GM12878 (cell line): ENCODE data around the gene SSH3. TPM values are rescaled to one million over a fixed set of nuclear protein-coding genes. Genes with fewer than 3 reads are reported as not detected.

ENCODE experiments used
- ATAC-seq: fragments of 200-7000 bp; cut with Tn5 transposase; 3 replicates; pipeline ENCODE4 v1.9.1; 2020; ENCODE audit warnings: mild to moderate bottlenecking, moderate library complexity
- BruUV-seq: library from RNA; stranded (reverse); fragments of 400-500 nt; replicated peaks from 2 replicates; lab custom pipeline; 2021; lab: Mats Ljungman, UMichigan
- CTCF ChIA-PET: fragments of 300-600 bp; sonication (Branson Sonifier 250); formaldehyde crosslinking; extraction: SDS; loops from one replicate; lab custom pipeline; 2021; ENCODE audit warnings: inconsistent platforms; lab: Yijun Ruan, JAX
- POLR2A ChIA-PET: fragments of 350-600 bp; formaldehyde crosslinking; extraction: SDS; loops from one replicate; lab custom pipeline; 2021; ENCODE audit warnings: inconsistent platforms; lab: Charles Lee
- RAD21 ChIA-PET: fragments of 300-600 bp; sonication (Branson Sonifier 250); formaldehyde crosslinking; loops from one replicate; lab custom pipeline; 2023; ENCODE audit warnings: antibody characterized with exemption; ENCODE audit not compliant: unreplicated experiment; lab: Charles Lee
- SMC1A ChIA-PET: fragments of 300-600 bp; sonication (Branson Sonifier 250); formaldehyde crosslinking; loops from one replicate; lab custom pipeline; 2023; ENCODE audit not compliant: unreplicated experiment, uncharacterized antibody; lab: Charles Lee
- DNase-seq: peaks from one replicate; pipeline ENCODE4 v3.0.0-alpha.2; 2011; ENCODE audit warnings: low read depth, low spot score
- FAIRE-seq: peaks from 3 replicates; lab custom pipeline; 2011; peaks lifted over from hg19 to GRCh38; lab: Jason Lieb, UNC
- H2AFZ ChIP-seq: 2 replicates; pipeline ENCODE4 v1.6.0; 2011; ENCODE audit warnings: low read depth, low read length, control low read depth; ENCODE audit not compliant: control insufficient read depth
- H3K27ac ChIP-seq: 2 replicates; pipeline ENCODE4 v1.5.1; 2011; ENCODE audit warnings: control low read depth; ENCODE audit not compliant: control insufficient read depth, insufficient read depth
- H3K27me3 ChIP-seq, 2 experiments: replicated peaks in 1 of 2; 2 replicates each; pipeline versions ENCODE4 v1.6.0 to v1.6.1; 2011; ENCODE audit warnings: low read length in 1 of 2; ENCODE audit not compliant: control insufficient read depth in 2 of 2, insufficient read depth in 2 of 2
- H3K36me3 ChIP-seq, 2 experiments: 2 replicates each; pipeline ENCODE4 v1.5.1; 2011; ENCODE audit warnings: low read length in 1 of 2; ENCODE audit not compliant: control insufficient read depth in 2 of 2, insufficient read depth in 2 of 2
- H3K4me1 ChIP-seq: 2 replicates; pipeline ENCODE4 v1.6.1; 2011; ENCODE audit warnings: mild to moderate bottlenecking, low read length, moderate library complexity, mixed read lengths; ENCODE audit not compliant: control insufficient read depth, insufficient read depth
- H3K4me2 ChIP-seq: 2 replicates; pipeline ENCODE4 v1.6.0; 2011; ENCODE audit warnings: control low read depth; ENCODE audit not compliant: control insufficient read depth, insufficient read depth
- H3K4me3 ChIP-seq: fragments of 200-600 bp; sonication (generic); 2 replicates; pipeline ENCODE4 v1.5.1; 2016
- H3K79me2 ChIP-seq: 2 replicates; pipeline ENCODE4 v1.6.0; 2011; ENCODE audit warnings: low read length; ENCODE audit not compliant: control insufficient read depth, insufficient read depth
- H3K9ac ChIP-seq: 2 replicates; pipeline ENCODE4 v1.8.0; 2011; ENCODE audit warnings: low read length, control low read depth, mixed read lengths; ENCODE audit not compliant: control insufficient read depth, insufficient read depth
- H3K9me3 ChIP-seq: replicated peaks from 3 replicates; pipeline ENCODE4 v1.5.1; 2011; ENCODE audit warnings: mild to moderate bottlenecking, low read length; ENCODE audit not compliant: control insufficient read depth, insufficient read depth
- H4K20me1 ChIP-seq: 2 replicates; pipeline ENCODE4 v1.6.0; 2011; ENCODE audit not compliant: control insufficient read depth, insufficient read depth
- HDGF ChIP-seq: fragments of 450-650 bp; IDR thresholded peaks from 2 replicates; pipeline ENCODE4 v1.6.1; 2016; ENCODE audit warnings: antibody characterized with exemption
- MLLT1 ChIP-seq: fragments of 450-650 bp; IDR thresholded peaks from 2 replicates; pipeline ENCODE4 v1.6.1; 2016; ENCODE audit warnings: mild to moderate bottlenecking
- POLR2A ChIP-seq: IDR thresholded peaks from 2 replicates; pipeline ENCODE4 v1.6.1; 2011; ENCODE audit warnings: low read depth, mild to moderate bottlenecking, low read length
- SUZ12 ChIP-seq: fragments of 200-600 bp; sonication (generic); IDR thresholded peaks from one replicate; pipeline ENCODE4 v1.6.1; 2018; ENCODE audit warnings: antibody characterized with exemption, mild to moderate bottlenecking; ENCODE audit not compliant: unreplicated experiment
- WGBS: methylation state at CpG from one replicate; pipeline ENCODE4 v1.1.6; 2016; ENCODE audit warnings: low lambda C conversion rate; ENCODE audit not compliant: insufficient replicate concordance, insufficient coverage; ENCODE audit errors: missing lambda C conversion rate; 5-methylcytosine and 5-hydroxymethylcytosine counted together
- in situ Hi-C: fragments of 300-500 bp; cut with MboI; formaldehyde crosslinking; loops from 9 replicates; pipeline ENCODE4 v1.14.3; 2018; ENCODE audit warnings: mixed read lengths
- intact Hi-C: fragments of 100-400 bp; cut with micrococcal nuclease; formaldehyde crosslinking; loops from one replicate; pipeline ENCODE4 v1.14.2; 2022; ENCODE audit not compliant: unreplicated experiment
- polyA plus RNA-seq, 11 experiments: library from polyadenylated mRNA; depleted of rRNA in 4 of 11; unstranded in 6 of 11; stranded (reverse) in 5 of 11; fragments of >200 nt; fragmentation: Nextera tagmentation in 4 of 11; fragmentation: Illumina TruSeq in 1 of 11; extraction: Ambion mirVana in 4 of 11; extraction: Trizol in 1 of 11; gene quantifications; 1 replicate in 1 of 11; 2 replicates in 10 of 11; pipeline versions ENCODE4 v1.2.1 to v1.2.3, GENCODE V29; 2011 to 2016; ENCODE audit warnings: inconsistent platforms in 2 of 11, missing spikeins in 2 of 11, low read depth in 1 of 11
- total RNA-seq, 4 experiments: library from RNA; depleted of rRNA in 3 of 4; stranded (reverse); fragments of >200 nt in 3 of 4; fragmentation: Illumina TruSeq in 1 of 4; extraction: Trizol in 1 of 4; gene quantifications; 2 replicates each; pipeline versions ENCODE4 v1.2.1 to v1.2.3, GENCODE V29; 2013 to 2021

Gene SSH3
- total and polyA plus RNA-seq, 10 of the 15 experiments (the other 5 are each of a cell fraction or from before 2014, with no cell fraction given), result 0.05 to 0.83 (median 0.28) TPM; not detected in 3

DNA sequence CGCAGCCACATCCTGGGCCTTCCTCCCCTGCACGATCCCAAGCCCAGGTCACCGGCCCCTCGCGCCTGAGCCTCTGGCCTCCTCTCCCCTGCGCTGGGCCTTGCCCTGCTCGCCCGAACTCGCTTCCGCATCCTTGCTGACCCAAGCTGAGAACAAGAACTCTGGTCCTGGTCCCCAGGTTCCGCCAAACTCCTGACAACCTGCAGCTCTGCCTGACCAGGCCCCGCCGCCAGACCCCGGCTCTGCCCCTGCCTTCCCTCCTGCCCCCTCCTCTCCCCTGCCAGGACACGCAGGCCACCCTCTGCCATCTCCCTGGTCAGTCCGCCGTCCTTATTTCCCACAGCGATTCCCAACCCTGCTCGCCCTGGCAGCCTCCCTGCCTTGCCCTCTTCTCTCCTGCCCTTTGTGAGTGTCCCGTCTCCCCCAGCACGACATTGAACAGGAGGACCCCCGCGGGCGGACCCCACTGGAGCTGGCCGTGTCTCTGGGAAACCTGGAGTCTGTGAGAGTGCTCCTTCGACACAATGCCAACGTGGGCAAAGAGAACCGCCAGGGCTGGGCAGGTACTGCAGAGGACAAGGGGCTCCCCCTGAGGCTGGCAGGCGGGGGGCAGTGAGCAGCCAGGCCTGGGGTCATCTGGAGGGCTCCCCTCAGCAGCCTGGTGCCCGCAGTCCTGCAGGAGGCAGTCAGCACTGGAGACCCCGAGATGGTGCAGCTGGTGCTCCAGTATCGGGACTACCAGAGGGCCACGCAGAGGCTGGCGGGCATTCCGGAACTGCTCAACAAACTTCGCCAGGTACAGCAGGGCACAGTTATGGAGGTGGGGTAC is 13.5 kb upstream of the SSH3 start:
- peaks cover 26% of the 10 kb centered on the region for H3K4me1 ChIP-seq
- CTCF ChIA-PET, result interaction anchor here (0.7 to 3.1 kb wide), 7 partner anchors 12 to 93 kb away, joined by 3 to 18 read pairs (median 8); no protein-coding TSS in a partner anchor
- no peaks in the 10 kb centered on the region for H3K27me3 ChIP-seq
- no TSS peak for BruUV-seq
- H4K20me1 ChIP-seq, result no peaks in the 10 kb centered on the region
- SMC1A ChIA-PET, result interaction anchor here (0.9 to 3.6 kb wide), 2 partner anchors 19 to 27 kb away, joined by 3 to 35 read pairs; no protein-coding TSS in a partner anchor
- TF ChIP-seq POLR2A (peak; percentile 32; the same call in 1 of the 2 replicates), SUZ12 (no peak), MLLT1 (peak; percentile 51; the same call in 1 of the 2 replicates), HDGF (peak; percentile 91)
- DNase-seq, result no peak
- H3K27ac ChIP-seq, result peak overlapping the region; percentile 23
- peak overlapping the region; percentile 86 for H3K9ac ChIP-seq
- POLR2A ChIA-PET, result interaction anchor here (0.7 to 3.2 kb wide), 8 partner anchors 12 to 64 kb away, joined by 3 to 46 read pairs (median 6); partner anchors contain the start of gene GRK2
- H3K79me2 ChIP-seq, result peaks cover 19% of the 10 kb centered on the region
- H3K4me2 ChIP-seq, result peak overlapping the region; percentile 97
- intact Hi-C loops, result no loop called here
- H3K36me3 ChIP-seq, result peaks cover 17 to 26% of the 10 kb centered on the region in 2 experiments
- 53% methylated on average over 26 of the region's 36 CpGs for WGBS
- no peaks in the 10 kb centered on the region; the same call in none of the 3 replicates for H3K9me3 ChIP-seq
- ATAC-seq, result peak; percentile 7
- peak overlapping the region; percentile 94 for H3K4me3 ChIP-seq
- no peak for FAIRE-seq
- H2AFZ ChIP-seq, result no peak overlapping the region; the same call in 1 of the 2 replicates
- in situ Hi-C loops, result no loop called here
- RAD21 ChIA-PET, result interaction anchor here (1.2 to 4.0 kb wide), 5 partner anchors 12 to 112 kb away, joined by 3 to 28 read pairs (median 8); partner anchors contain the start of genes GRK2 and PPP1CA
